MCF 10A (cell line): Measurements from ENCODE around the gene ZNF829. TPM values are rescaled to one million over a fixed set of nuclear protein-coding genes. Genes with fewer than 3 reads are reported as not detected.

Experiments
- BruUV-seq: library from RNA; stranded (reverse); fragments of 400-500 nt; replicated peaks from 2 replicates; lab custom pipeline; 2021; lab: Mats Ljungman, UMichigan
- CTCF ChIA-PET: fragments of 300-600 bp; sonication (Branson Sonifier 250); formaldehyde crosslinking; extraction: SDS; loops from one replicate; lab custom pipeline; 2021; ENCODE audit warnings: antibody characterized with exemption, inconsistent platforms; lab: Yijun Ruan, JAX
- POLR2A ChIA-PET: fragments of 300-600, 350-650 bp; sonication (Branson Sonifier 250); formaldehyde crosslinking; extraction: SDS; loops from one replicate; lab custom pipeline; 2020; ENCODE audit warnings: antibody characterized with exemption, inconsistent platforms; lab: Yijun Ruan, JAX
- DNase-seq: peaks from one replicate; pipeline ENCODE4 v3.0.0-alpha.2; 2018; ENCODE audit not compliant: unreplicated experiment
- H3K27ac Mint-ChIP-seq: one replicate; pipeline ENCODE4 v1.8.0; 2022; ENCODE audit warnings: mild to moderate bottlenecking, low read depth, mixed read lengths; ENCODE audit not compliant: unreplicated experiment
- H3K27me3 Mint-ChIP-seq: one replicate; pipeline ENCODE4 v1.8.0; 2022; ENCODE audit warnings: mixed read lengths; ENCODE audit not compliant: insufficient read depth, unreplicated experiment
- H3K36me3 Mint-ChIP-seq: one replicate; pipeline ENCODE4 v1.8.0; 2022; ENCODE audit warnings: mild to moderate bottlenecking, moderate library complexity, mixed read lengths; ENCODE audit not compliant: insufficient read depth, unreplicated experiment
- H3K4me1 Mint-ChIP-seq: one replicate; pipeline ENCODE4 v1.8.0; 2022; ENCODE audit warnings: mixed read lengths; ENCODE audit not compliant: insufficient read depth, unreplicated experiment
- H3K4me3 Mint-ChIP-seq: one replicate; pipeline ENCODE4 v1.8.0; 2022; ENCODE audit warnings: mild to moderate bottlenecking, moderate library complexity, mixed read lengths; ENCODE audit not compliant: unreplicated experiment
- H3K9me3 Mint-ChIP-seq: one replicate; pipeline ENCODE4 v1.8.0; 2022; ENCODE audit warnings: mixed read lengths; ENCODE audit not compliant: unreplicated experiment
- CTCF ChIP-seq: fragments of 200-600 bp; IDR thresholded peaks from one replicate; pipeline ENCODE4 v1.8.0; 2022; ENCODE audit warnings: antibody characterized with exemption, mild to moderate bottlenecking; ENCODE audit not compliant: unreplicated experiment
- intact Hi-C: fragments of 100-400 bp; cut with micrococcal nuclease; formaldehyde crosslinking; loops from 2 replicates; pipeline ENCODE4 v1.14.1; 2022
- total RNA-seq: library from RNA; stranded (reverse); gene quantifications from 2 replicates; pipeline ENCODE4 v1.2.3, GENCODE V29; 2022

The ZNF829 gene
- total RNA-seq, 1 experiment from 2014 or later: 3.3 TPM

- POLR2A ChIA-PET: interaction anchor here (0.9 to 2.0 kb wide), 6 partner anchors 19 to 307 kb away, joined by 3 to 5 read pairs (median 4); partner anchors contain the start of genes ZNF345 and ZNF420
- Mint-ChIP-seq H3K4me3 (peak overlapping the region; percentile 80), H3K4me1 (no peaks in the 10 kb centered on the region), H3K27ac (peak overlapping the region; percentile 93), H3K36me3 (peaks cover 42% of the 10 kb centered on the region), H3K9me3 (peaks cover 10% of the 10 kb centered on the region), H3K27me3 (no peaks in the 10 kb centered on the region)
- peak; percentile 2 for DNase-seq
- no peak for TF ChIP-seq CTCF
- BruUV-seq: no TSS peak
- intact Hi-C loops: no loop called here
- CTCF ChIA-PET: interaction anchor here (0.6 to 0.9 kb wide), 3 partner anchors 13 to 64 kb away, joined by 3 to 4 read pairs (median 3); no protein-coding TSS in a partner anchor
These were observed 900 bp upstream of the ZNF829 start for GRCh38 chr19:36916991-36917390.

GRCh38 chr19:36898422-36898821 is 17.7 kb downstream of the ZNF829 start:
- Mint-ChIP-seq H3K4me3 (no peak overlapping the region), H3K9me3 (peaks cover 47% of the 10 kb centered on the region), H3K36me3 (peaks cover 50% of the 10 kb centered on the region), H3K4me1 (no peaks in the 10 kb centered on the region), H3K27me3 (no peaks in the 10 kb centered on the region), H3K27ac (no peak overlapping the region)
- no peak for DNase-seq
- intact Hi-C loops: no loop called here
- no TSS peak for BruUV-seq
- ChIA-PET CTCF (interaction anchor here (0.7 kb wide), 1 partner anchor 842 kb away, joined by 3 read pairs; no protein-coding TSS in a partner anchor), POLR2A (no interaction called here)
- no peak for TF ChIP-seq CTCF

GRCh38 chr19:36894849-36895383 is 21.2 kb downstream of the ZNF829 start:
- Mint-ChIP-seq H3K36me3 (peaks cover 46% of the 10 kb centered on the region), H3K27ac (no peak overlapping the region), H3K27me3 (no peaks in the 10 kb centered on the region), H3K4me1 (no peaks in the 10 kb centered on the region), H3K4me3 (no peak overlapping the region), H3K9me3 (peaks cover 72% of the 10 kb centered on the region)
- TF ChIP-seq CTCF: no peak
- ChIA-PET CTCF (no interaction called here), POLR2A (no interaction called here)
- BruUV-seq: no TSS peak
- DNase-seq: no peak
- intact Hi-C loops: no loop called here

GRCh38 chr19:36891768-36892357 is 24.2 kb downstream of the ZNF829 start:
- no peak for TF ChIP-seq CTCF
- no peak for DNase-seq
- BruUV-seq: no TSS peak
- Mint-ChIP-seq H3K4me3 (no peak overlapping the region), H3K27ac (no peak overlapping the region), H3K36me3 (peaks cover 51% of the 10 kb centered on the region), H3K9me3 (peaks cover 64% of the 10 kb centered on the region), H3K27me3 (no peaks in the 10 kb centered on the region), H3K4me1 (no peaks in the 10 kb centered on the region)
- ChIA-PET CTCF (no interaction called here), POLR2A (no interaction called here)
- intact Hi-C loops: no loop called here
